ENCODE data around the gene RNF32. TPM values are rescaled to one million over a fixed set of nuclear protein-coding genes. Genes with fewer than 3 reads are reported as not detected.

Gene RNF32
- total RNA-seq, 1 experiment from 2014 or later, result 3.0 TPM

DNA sequence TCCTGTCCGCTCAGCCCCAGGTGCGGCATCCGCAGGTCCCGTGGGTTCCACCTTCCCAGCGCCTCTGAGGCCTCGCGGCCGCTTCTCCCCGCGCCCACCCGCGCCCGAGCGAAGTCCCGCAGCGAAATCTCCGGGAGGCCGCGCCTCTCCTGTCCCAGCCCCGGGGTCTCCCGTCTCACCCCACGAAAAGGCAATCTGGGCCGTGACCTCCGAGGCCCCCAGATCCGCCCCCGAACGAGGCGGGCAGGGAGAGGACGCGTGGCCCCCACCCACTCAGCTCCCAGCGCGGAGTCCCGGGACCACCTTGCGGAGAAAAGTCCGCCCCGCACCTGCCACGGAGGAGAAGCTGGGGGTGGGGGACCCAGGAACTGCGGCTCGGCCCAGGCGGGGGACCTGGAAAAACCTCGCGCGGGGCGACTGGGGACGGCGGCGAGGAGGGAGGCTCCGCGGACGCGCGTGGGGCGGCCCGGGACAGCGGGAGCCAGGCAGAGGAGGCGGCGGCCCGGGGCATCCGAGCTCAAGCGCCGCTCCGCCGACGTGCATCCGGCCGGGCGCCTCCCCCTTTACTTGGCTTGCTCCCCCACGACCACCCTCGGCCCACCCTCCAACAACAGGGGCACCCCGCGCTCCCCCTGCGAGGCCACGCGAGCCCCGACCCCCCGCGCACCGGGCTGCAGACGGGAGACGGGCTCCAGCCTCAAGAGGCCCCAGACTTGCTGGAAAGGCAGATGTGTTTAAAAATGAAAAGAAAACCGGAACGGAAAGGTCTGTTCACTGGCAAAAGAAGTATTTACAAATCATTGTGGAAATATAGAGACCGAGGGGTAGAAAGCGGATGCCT lies 33.0 kb upstream of the RNF32 start:
- CTCF ChIA-PET, result no interaction called here

DNA sequence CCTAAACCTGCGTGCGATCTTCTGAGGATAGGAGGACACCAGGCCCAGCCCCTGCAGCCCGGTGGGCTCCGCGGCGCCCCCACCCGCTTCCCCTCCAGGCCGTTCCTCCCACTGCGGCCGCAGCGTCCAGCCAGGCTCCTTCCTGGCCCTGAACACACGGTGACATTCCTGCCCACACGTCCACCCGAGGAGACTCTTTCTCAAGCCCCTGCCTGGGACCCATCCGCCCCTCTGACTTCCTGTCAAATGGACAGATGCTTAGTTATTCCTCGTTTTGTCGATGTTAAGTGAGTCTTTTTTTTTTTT lies 32.4 kb upstream of the RNF32 start:
- CTCF ChIA-PET, result no interaction called here
- Mint-ChIP-seq H3K27ac (ENCODE audit: low read depth, unreplicated experiment) (no peak overlapping the region), H3K4me3 (ENCODE audit: unreplicated experiment) (no peak overlapping the region), H3K27me3 (ENCODE audit: insufficient read depth, unreplicated experiment) (no peaks in the 10 kb centered on the region), H3K36me3 (ENCODE audit: insufficient read depth, unreplicated experiment) (no peaks in the 10 kb centered on the region), H3K9me3 (ENCODE audit: unreplicated experiment) (no peaks in the 10 kb centered on the region), H3K4me1 (ENCODE audit: insufficient read depth, unreplicated experiment) (no peaks in the 10 kb centered on the region)
- TF ChIP-seq, protein P1, sequence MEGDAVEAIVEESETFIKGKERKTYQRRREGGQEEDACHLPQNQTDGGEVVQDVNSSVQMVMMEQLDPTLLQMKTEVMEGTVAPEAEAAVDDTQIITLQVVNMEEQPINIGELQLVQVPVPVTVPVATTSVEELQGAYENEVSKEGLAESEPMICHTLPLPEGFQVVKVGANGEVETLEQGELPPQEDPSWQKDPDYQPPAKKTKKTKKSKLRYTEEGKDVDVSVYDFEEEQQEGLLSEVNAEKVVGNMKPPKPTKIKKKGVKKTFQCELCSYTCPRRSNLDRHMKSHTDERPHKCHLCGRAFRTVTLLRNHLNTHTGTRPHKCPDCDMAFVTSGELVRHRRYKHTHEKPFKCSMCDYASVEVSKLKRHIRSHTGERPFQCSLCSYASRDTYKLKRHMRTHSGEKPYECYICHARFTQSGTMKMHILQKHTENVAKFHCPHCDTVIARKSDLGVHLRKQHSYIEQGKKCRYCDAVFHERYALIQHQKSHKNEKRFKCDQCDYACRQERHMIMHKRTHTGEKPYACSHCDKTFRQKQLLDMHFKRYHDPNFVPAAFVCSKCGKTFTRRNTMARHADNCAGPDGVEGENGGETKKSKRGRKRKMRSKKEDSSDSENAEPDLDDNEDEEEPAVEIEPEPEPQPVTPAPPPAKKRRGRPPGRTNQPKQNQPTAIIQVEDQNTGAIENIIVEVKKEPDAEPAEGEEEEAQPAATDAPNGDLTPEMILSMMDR (IDR thresholded peaks at IDR 0.05; ENCODE audit: unreplicated experiment), result no peak
- POLR2A ChIA-PET, result no interaction called here
- BruUV-seq (replicated peaks), result no TSS peak
- no peak for DNase-seq (ENCODE audit: unreplicated experiment)
- intact Hi-C loops (cut with micrococcal nuclease), result no loop called here

More for the DNA sequence above, 33.0 kb upstream of the RNF32 start:
- BruUV-seq (replicated peaks), result no TSS peak
- no peak for DNase-seq (ENCODE audit: unreplicated experiment)
- Mint-ChIP-seq H3K27ac (ENCODE audit: low read depth, unreplicated experiment) (no peak overlapping the region), H3K4me3 (ENCODE audit: unreplicated experiment) (no peak overlapping the region), H3K4me1 (ENCODE audit: insufficient read depth, unreplicated experiment) (no peaks in the 10 kb centered on the region), H3K36me3 (ENCODE audit: insufficient read depth, unreplicated experiment) (no peaks in the 10 kb centered on the region), H3K9me3 (ENCODE audit: unreplicated experiment) (no peaks in the 10 kb centered on the region), H3K27me3 (ENCODE audit: insufficient read depth, unreplicated experiment) (no peaks in the 10 kb centered on the region)
- intact Hi-C loops (cut with micrococcal nuclease), result no loop called here
- POLR2A ChIA-PET, result no interaction called here
- TF ChIP-seq, protein P1 (IDR thresholded peaks at IDR 0.05; ENCODE audit: unreplicated experiment), result no peak

DNA sequence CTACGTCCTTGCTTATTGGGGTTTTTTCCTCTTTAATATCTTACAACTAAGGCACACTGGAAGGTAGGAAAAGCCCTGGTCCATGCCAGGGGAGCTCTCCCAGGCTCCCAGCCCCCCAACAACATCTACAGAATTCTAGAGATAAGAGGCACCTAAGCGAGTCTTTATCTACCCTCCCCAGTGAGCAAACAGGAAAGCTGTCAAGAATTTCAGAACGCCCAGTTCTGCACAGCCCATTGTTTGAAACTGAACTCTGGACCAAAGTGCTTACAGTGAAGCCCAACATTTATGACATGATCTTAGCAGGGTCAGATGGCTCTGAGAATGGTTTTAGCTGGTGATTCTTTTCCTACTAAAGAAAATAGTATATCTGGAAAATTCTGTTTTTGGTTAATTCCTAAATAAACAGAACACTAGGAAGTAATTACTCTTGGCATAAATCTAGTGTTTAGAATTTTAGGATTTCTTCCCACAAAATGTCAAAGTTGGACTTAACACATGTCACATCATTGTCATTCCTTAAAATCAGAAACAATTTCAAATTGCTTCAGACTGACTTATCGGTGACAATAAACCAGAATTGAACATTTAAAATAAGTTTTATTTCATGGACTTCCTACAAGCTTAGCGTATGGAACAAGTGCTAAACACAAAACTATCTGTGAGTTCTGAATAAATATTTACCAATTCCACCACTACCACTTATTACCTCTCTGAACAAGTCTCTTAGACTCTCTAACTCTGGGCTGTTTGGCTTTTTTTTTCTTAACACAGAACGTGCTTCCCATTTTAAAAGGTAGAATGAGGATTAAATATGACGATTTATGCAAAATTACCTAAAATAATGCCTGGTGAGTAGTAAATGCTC lies 31.3 kb upstream of the RNF32 start:
- POLR2A ChIA-PET, result no interaction called here
- Mint-ChIP-seq H3K4me1 (ENCODE audit: insufficient read depth, unreplicated experiment) (no peaks in the 10 kb centered on the region), H3K36me3 (ENCODE audit: insufficient read depth, unreplicated experiment) (no peaks in the 10 kb centered on the region), H3K9me3 (ENCODE audit: unreplicated experiment) (no peaks in the 10 kb centered on the region), H3K27me3 (ENCODE audit: insufficient read depth, unreplicated experiment) (peaks cover under 1% of the 10 kb centered on the region), H3K4me3 (ENCODE audit: unreplicated experiment) (no peak overlapping the region), H3K27ac (ENCODE audit: low read depth, unreplicated experiment) (no peak overlapping the region)
- TF ChIP-seq, protein P1 (IDR thresholded peaks at IDR 0.05; ENCODE audit: unreplicated experiment), result no peak
- CTCF ChIA-PET, result no interaction called here
- intact Hi-C loops (cut with micrococcal nuclease), result no loop called here
- no peak for DNase-seq (ENCODE audit: unreplicated experiment)
- BruUV-seq (replicated peaks), result no TSS peak

DNA sequence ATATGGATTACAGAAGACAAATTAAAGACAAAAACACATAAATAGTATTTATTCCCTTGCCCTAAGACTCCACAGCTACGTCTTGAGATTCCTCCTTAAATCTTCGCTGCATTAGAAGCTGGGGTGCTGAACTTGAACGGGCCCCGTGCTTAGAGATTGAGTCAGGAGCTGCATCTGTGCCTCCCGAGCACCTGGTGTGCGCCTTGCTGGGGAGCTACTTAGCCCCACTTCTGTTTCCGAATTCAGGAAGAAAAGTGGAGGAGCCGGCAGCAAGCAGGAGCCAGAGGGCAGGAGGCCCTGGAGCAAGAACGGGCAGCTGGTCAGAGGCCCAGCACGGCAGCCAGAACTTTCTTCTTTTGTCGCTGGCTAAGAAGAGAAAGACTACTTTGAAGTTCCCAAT lies 30.4 kb upstream of the RNF32 start:
- no peaks in the 10 kb centered on the region for H3K36me3 Mint-ChIP-seq (ENCODE audit: insufficient read depth, unreplicated experiment)
- H3K27ac Mint-ChIP-seq (ENCODE audit: low read depth, unreplicated experiment), result no peak overlapping the region
- intact Hi-C loops (cut with micrococcal nuclease), result no loop called here
- H3K4me3 Mint-ChIP-seq (ENCODE audit: unreplicated experiment), result no peak overlapping the region
- no peaks in the 10 kb centered on the region for H3K4me1 Mint-ChIP-seq (ENCODE audit: insufficient read depth, unreplicated experiment)
- CTCF ChIA-PET, result interaction anchor here (0.7 kb wide), 1 partner anchor 516 kb away, joined by 3 read pairs; no protein-coding TSS in a partner anchor
- TF ChIP-seq, protein P1 (IDR thresholded peaks at IDR 0.05; ENCODE audit: unreplicated experiment), result no peak
- no TSS peak for BruUV-seq (replicated peaks)
- no peak for DNase-seq (ENCODE audit: unreplicated experiment)
- H3K27me3 Mint-ChIP-seq (ENCODE audit: insufficient read depth, unreplicated experiment), result peaks cover 9% of the 10 kb centered on the region
- POLR2A ChIA-PET, result no interaction called here
- H3K9me3 Mint-ChIP-seq (ENCODE audit: unreplicated experiment), result no peaks in the 10 kb centered on the region

Data from MCF 10A (cell line).